Measurements from ENCODE around the gene GNB1.

The GNB1 gene

GRCh38 chr1:1917995-1918900, 27.4 kb upstream of the GNB1 start:
- no peak for DNase-seq
- in situ Hi-C loops (cut with HindIII; ENCODE audit: low pct_ligation_motif_present, low sequenced_read_pairs): no loop called here
- Histone ChIP-seq H3K27me3 (replicated peaks) (no peaks in the 10 kb centered on the region), H3K4me3 (ENCODE audit: low read depth, low read length) (no peak overlapping the region), H3K36me3 (replicated peaks) (no peaks in the 10 kb centered on the region), H3K27ac (no peak overlapping the region)
- TF ChIP-seq, protein P1, sequence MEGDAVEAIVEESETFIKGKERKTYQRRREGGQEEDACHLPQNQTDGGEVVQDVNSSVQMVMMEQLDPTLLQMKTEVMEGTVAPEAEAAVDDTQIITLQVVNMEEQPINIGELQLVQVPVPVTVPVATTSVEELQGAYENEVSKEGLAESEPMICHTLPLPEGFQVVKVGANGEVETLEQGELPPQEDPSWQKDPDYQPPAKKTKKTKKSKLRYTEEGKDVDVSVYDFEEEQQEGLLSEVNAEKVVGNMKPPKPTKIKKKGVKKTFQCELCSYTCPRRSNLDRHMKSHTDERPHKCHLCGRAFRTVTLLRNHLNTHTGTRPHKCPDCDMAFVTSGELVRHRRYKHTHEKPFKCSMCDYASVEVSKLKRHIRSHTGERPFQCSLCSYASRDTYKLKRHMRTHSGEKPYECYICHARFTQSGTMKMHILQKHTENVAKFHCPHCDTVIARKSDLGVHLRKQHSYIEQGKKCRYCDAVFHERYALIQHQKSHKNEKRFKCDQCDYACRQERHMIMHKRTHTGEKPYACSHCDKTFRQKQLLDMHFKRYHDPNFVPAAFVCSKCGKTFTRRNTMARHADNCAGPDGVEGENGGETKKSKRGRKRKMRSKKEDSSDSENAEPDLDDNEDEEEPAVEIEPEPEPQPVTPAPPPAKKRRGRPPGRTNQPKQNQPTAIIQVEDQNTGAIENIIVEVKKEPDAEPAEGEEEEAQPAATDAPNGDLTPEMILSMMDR (IDR thresholded peaks at IDR 0.05; ENCODE audit: low read depth, low read length, missing control alignments): no peak

DNA sequence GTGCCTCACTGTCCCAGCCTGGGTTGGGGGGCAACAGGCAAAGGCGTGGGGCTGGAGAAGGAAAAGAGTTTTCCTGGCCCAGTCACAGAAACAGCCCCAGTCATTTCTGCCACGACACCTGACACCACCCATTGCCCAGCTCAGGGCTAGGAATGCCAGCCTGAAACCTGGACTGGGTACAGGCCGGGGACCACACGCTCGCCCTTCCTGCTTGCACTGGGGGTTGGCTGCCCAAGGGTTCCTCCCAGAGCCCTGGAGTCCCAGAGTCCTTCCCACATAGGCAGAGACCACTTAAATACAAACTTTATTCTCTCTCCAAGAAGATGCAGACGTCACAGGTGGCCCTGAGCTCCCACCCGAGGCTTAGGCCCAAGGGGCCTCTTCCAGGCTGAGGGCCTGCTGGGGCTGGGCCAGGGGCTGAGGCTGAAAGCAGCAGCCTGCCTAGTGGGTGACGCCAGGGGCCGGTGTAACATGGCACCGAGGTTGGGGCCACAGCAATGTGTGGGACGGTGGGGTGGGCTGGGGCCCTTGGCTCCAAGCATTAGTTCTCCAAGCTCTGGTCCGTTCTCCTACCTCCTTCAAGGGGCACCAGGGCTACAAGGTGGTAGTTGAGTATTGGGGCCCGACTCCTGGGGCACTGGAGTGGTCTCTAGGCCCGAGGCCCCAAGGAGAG, 26.6 kb upstream of the GNB1 start:
- no peak overlapping the region for H3K27ac ChIP-seq
- no peaks in the 10 kb centered on the region for H3K27me3 ChIP-seq (replicated peaks)
- TF ChIP-seq, protein P1 (IDR thresholded peaks at IDR 0.05; ENCODE audit: low read depth, low read length, missing control alignments): no peak
- no peak for DNase-seq
- H3K4me3 ChIP-seq (ENCODE audit: low read depth, low read length): no peak overlapping the region
- in situ Hi-C loops (cut with HindIII; ENCODE audit: low pct_ligation_motif_present, low sequenced_read_pairs): no loop called here
- H3K36me3 ChIP-seq (replicated peaks): no peaks in the 10 kb centered on the region

GRCh38 chr1:1916851-1917251, 26.0 kb upstream of the GNB1 start:
- DNase-seq: no peak
- no peaks in the 10 kb centered on the region for H3K27me3 ChIP-seq (replicated peaks)
- H3K27ac ChIP-seq: no peak overlapping the region
- H3K4me3 ChIP-seq (ENCODE audit: low read depth, low read length): no peak overlapping the region
- H3K36me3 ChIP-seq (replicated peaks): no peaks in the 10 kb centered on the region
- TF ChIP-seq, protein P1 (IDR thresholded peaks at IDR 0.05; ENCODE audit: low read depth, low read length, missing control alignments): no peak
- in situ Hi-C loops (cut with HindIII; ENCODE audit: low pct_ligation_motif_present, low sequenced_read_pairs): no loop called here

- DNase-seq: no peak
- no peak overlapping the region for H3K27ac ChIP-seq
- H3K4me3 ChIP-seq (ENCODE audit: low read depth, low read length): no peak overlapping the region
- in situ Hi-C loops (cut with HindIII; ENCODE audit: low pct_ligation_motif_present, low sequenced_read_pairs): no loop called here
- TF ChIP-seq, protein P1 (IDR thresholded peaks at IDR 0.05; ENCODE audit: low read depth, low read length, missing control alignments): no peak
- H3K27me3 ChIP-seq (replicated peaks): no peaks in the 10 kb centered on the region
- no peaks in the 10 kb centered on the region for H3K36me3 ChIP-seq (replicated peaks)
Measured at GRCh38 chr1:1915911-1916840, 25.3 kb upstream of the GNB1 start.

DNA sequence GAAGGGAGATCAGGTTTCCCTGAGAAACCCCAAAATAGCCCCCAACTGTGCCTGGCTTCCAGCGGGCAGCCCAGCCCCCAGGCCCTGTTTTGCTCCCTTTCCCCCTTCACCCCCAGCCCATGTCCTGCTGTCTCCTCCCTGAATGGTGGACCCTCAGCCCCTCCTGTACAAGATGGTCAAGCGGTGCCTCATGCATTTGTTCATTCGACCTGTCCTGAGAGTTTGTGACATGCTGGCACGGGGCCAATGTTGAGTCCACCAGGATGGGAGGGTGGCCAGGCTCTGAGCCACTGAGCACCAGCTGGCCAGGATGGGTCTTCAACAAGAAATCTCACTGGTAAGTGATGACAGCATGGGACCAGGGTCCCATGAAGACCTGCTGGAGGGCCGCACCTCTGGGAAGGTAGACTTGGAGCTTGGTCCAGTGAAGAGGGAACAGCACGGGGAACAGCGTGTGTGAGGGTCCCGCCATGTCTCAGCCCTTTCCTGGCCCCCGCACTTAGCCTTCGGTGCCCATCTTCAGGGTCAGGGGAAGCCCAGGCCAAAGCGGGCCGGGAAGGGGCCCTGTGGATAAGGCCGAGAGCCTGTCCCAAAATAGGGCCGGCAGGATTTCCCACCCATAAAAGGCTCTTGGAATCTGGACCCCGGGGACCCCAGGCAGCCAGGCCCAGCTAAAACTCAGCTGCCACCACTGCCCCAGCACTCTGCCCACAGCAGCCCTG, 24.2 kb upstream of the GNB1 start, which contains the start of gene CALML6:
Gene CALML6 (plus strand): TSS at position 290 of the 722 bp plus-strand sequence. CDS start 21 bp downstream, at position 311.
- no peak within 1 kb of the TSS for H3K27ac ChIP-seq
- in situ Hi-C loops (cut with HindIII; ENCODE audit: low pct_ligation_motif_present, low sequenced_read_pairs): no loop called here
- no peak within 1 kb of the TSS for H3K4me3 ChIP-seq (ENCODE audit: low read depth, low read length)
- TF ChIP-seq, protein P1 (IDR thresholded peaks at IDR 0.05; ENCODE audit: low read depth, low read length, missing control alignments): no peak
- H3K36me3 ChIP-seq (replicated peaks): no peaks in the 10 kb centered on the region
- H3K27me3 ChIP-seq (replicated peaks): no peaks in the 10 kb centered on the region
- DNase-seq: no peak
